Panc1 (cell line): Measurements from ENCODE around the gene CD9. TPM values are rescaled to one million over a fixed set of nuclear protein-coding genes. Genes with fewer than 3 reads are reported as not detected.

Experiments
- ATAC-seq: fragments of 200-7000 bp; cut with Tn5 transposase; 2 replicates; pipeline ENCODE4 v1.9.1; 2020; ENCODE audit warnings: mild to moderate bottlenecking, moderate library complexity
- BruUV-seq: library from RNA; stranded (reverse); fragments of 400-500 nt; replicated peaks from 2 replicates; lab custom pipeline; 2021; lab: Mats Ljungman, UMichigan
- CTCF ChIA-PET: fragments of 300-600 bp; sonication (Branson Sonifier 250); formaldehyde crosslinking; loops from one replicate; lab custom pipeline; 2022; ENCODE audit warnings: antibody characterized with exemption; lab: Charles Lee
- POLR2A ChIA-PET: fragments of 300-600 bp; sonication (Branson Sonifier 250); formaldehyde crosslinking; loops from one replicate; lab custom pipeline; 2022; ENCODE audit warnings: antibody characterized with exemption; lab: Charles Lee
- DNase-seq: peaks from one replicate; pipeline ENCODE4 v3.0.0-alpha.2; 2010; ENCODE audit warnings: low read depth, low spot score
- H3K27ac ChIP-seq: 2 replicates; pipeline ENCODE4 v1.5.1; 2011; ENCODE audit warnings: mild to moderate bottlenecking, low read length, inconsistent platforms
- H3K27me3 ChIP-seq: fragments of 200-500 bp; sonication (Bioruptor generic); 2 replicates; pipeline ENCODE4 v1.6.0; 2014; ENCODE audit warnings: low read length, inconsistent platforms; ENCODE audit not compliant: control insufficient read depth, insufficient read depth
- H3K36me3 ChIP-seq: fragments of 200-500 bp; sonication (Bioruptor generic); 2 replicates; pipeline ENCODE4 v1.5.1; 2014; ENCODE audit warnings: inconsistent platforms, mild to moderate bottlenecking, low read length, moderate library complexity; ENCODE audit not compliant: control insufficient read depth, insufficient read depth
- H3K4me1 ChIP-seq: 2 replicates; pipeline ENCODE4 v1.5.1; 2011; ENCODE audit warnings: inconsistent platforms, mild to moderate bottlenecking, low read length, moderate library complexity; ENCODE audit not compliant: control insufficient read depth, insufficient read depth
- H3K4me3 ChIP-seq, 2 experiments: 2 replicates each; pipeline ENCODE4 v1.5.1; 2011 to 2012; ENCODE audit warnings: low read depth in 2 of 2, low read length in 2 of 2, mild to moderate bottlenecking in 2 of 2, inconsistent platforms in 1 of 2, moderate library complexity in 1 of 2
- H3K9me3 ChIP-seq: fragments of 200-500 bp; sonication (Bioruptor generic); 2 replicates; pipeline ENCODE4 v1.5.1; 2014; ENCODE audit warnings: low read depth, mild to moderate bottlenecking, inconsistent platforms, low read length, moderate library complexity; ENCODE audit not compliant: control insufficient read depth, insufficient read depth
- CTCF ChIP-seq: fragments of 450-650 bp; IDR thresholded peaks from 2 replicates; pipeline ENCODE4 v1.5.1; 2017; ENCODE audit warnings: mild to moderate bottlenecking
- POLR2AphosphoS5 ChIP-seq: IDR thresholded peaks from 2 replicates; pipeline ENCODE4 v1.6.1; 2012; ENCODE audit warnings: mild to moderate bottlenecking, low read depth, low read length, moderate library complexity
- SIN3A ChIP-seq: IDR thresholded peaks from 2 replicates; pipeline ENCODE4 v1.6.1; 2012; ENCODE audit warnings: low read depth, mild to moderate bottlenecking, low read length, moderate library complexity, borderline replicate concordance; ENCODE audit not compliant: insufficient read depth
- TCF7L2 ChIP-seq: IDR thresholded peaks from 2 replicates; pipeline ENCODE4 v1.6.1; 2011; ENCODE audit warnings: mild to moderate bottlenecking, low read depth, low read length, inconsistent platforms
- in situ Hi-C: cut with HindIII; loops from 2 replicates; pipeline ENCODE4 v1.10.0; 2016; ENCODE audit warnings: low sequenced_read_pairs, low pct_unique_long_range_greater_than_20kb
- intact Hi-C: fragments of 100-400 bp; cut with micrococcal nuclease; formaldehyde crosslinking; loops from one replicate; pipeline ENCODE4 v1.10.0; 2022; ENCODE audit not compliant: unreplicated experiment
- total RNA-seq: library from RNA; stranded (reverse); gene quantifications from one replicate; pipeline ENCODE4 v1.2.1, GENCODE V29; 2021; ENCODE audit not compliant: unreplicated experiment
- TF ChIP-seq, protein P1 (sequence below), 2 experiments: IDR thresholded peaks; 2 replicates each; pipeline ENCODE4 v1.6.1; 2011 to 2012; ENCODE audit warnings: low read depth in 2 of 2, control low read depth in 1 of 2, low read length in 1 of 2, mild to moderate bottlenecking in 1 of 2, moderate library complexity in 1 of 2; ENCODE audit not compliant: insufficient read depth in 1 of 2

Gene CD9
- total RNA-seq, 1 experiment from 2014 or later = 103 TPM

GRCh38 chr12:6279256-6279628 is 79.0 kb downstream of the CD9 start:
- no peaks in the 10 kb centered on the region for H3K36me3 ChIP-seq
- H3K27ac ChIP-seq = peak overlapping the region; percentile 66

GRCh38 chr12:6279631-6280030 is 79.4 kb downstream of the CD9 start:
- in situ Hi-C loops = no loop called here
- TF ChIP-seq TCF7L2 (no peak), POLR2AphosphoS5 (no peak), SIN3A (no peak), CTCF (no peak)
- TF ChIP-seq, protein P1, sequence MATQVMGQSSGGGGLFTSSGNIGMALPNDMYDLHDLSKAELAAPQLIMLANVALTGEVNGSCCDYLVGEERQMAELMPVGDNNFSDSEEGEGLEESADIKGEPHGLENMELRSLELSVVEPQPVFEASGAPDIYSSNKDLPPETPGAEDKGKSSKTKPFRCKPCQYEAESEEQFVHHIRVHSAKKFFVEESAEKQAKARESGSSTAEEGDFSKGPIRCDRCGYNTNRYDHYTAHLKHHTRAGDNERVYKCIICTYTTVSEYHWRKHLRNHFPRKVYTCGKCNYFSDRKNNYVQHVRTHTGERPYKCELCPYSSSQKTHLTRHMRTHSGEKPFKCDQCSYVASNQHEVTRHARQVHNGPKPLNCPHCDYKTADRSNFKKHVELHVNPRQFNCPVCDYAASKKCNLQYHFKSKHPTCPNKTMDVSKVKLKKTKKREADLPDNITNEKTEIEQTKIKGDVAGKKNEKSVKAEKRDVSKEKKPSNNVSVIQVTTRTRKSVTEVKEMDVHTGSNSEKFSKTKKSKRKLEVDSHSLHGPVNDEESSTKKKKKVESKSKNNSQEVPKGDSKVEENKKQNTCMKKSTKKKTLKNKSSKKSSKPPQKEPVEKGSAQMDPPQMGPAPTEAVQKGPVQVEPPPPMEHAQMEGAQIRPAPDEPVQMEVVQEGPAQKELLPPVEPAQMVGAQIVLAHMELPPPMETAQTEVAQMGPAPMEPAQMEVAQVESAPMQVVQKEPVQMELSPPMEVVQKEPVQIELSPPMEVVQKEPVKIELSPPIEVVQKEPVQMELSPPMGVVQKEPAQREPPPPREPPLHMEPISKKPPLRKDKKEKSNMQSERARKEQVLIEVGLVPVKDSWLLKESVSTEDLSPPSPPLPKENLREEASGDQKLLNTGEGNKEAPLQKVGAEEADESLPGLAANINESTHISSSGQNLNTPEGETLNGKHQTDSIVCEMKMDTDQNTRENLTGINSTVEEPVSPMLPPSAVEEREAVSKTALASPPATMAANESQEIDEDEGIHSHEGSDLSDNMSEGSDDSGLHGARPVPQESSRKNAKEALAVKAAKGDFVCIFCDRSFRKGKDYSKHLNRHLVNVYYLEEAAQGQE (IDR thresholded peaks at IDR 0.05; ENCODE audit: insufficient read depth in 1 of 2, low read depth in 2 of 2, low read length in 1 of 2) = no peak
- peak overlapping the region in 1 of 2 experiments; percentile 10; a peak in 1 of 4 replicates for H3K4me3 ChIP-seq
- ChIA-PET CTCF (interaction anchor here (0.7 to 1.3 kb wide), 4 partner anchors 83 to 207 kb away, joined by 3 read pairs; no protein-coding TSS in a partner anchor), POLR2A (no interaction called here)
- DNase-seq = no peak
- no peaks in the 10 kb centered on the region for H3K9me3 ChIP-seq
- H3K36me3 ChIP-seq = no peaks in the 10 kb centered on the region
- H3K27ac ChIP-seq = peak overlapping the region; percentile 66
- peaks cover 24% of the 10 kb centered on the region for H3K4me1 ChIP-seq
- no peaks in the 10 kb centered on the region for H3K27me3 ChIP-seq
- intact Hi-C loops = no loop called here
- ATAC-seq = peak; percentile 14
- no TSS peak for BruUV-seq

More at GRCh38 chr12:6279256-6279628, 79.0 kb downstream of the CD9 start:
- CTCF ChIA-PET = interaction anchor here (0.6 to 1.3 kb wide), 4 partner anchors 18 to 224 kb away, joined by 3 to 7 read pairs (median 3); no protein-coding TSS in a partner anchor
- Histone ChIP-seq H3K4me3 (peak overlapping the region; percentile 45 to 50; a peak in 3 of 4 replicates), H3K9me3 (no peaks in the 10 kb centered on the region), H3K4me1 (peaks cover 21% of the 10 kb centered on the region), H3K27me3 (no peaks in the 10 kb centered on the region)
- in situ Hi-C loops = no loop called here
- intact Hi-C loops = no loop called here
- no peak for TF ChIP-seq SIN3A
- TF ChIP-seq TCF7L2 = no peak
- TF ChIP-seq CTCF = no peak
- POLR2A ChIA-PET = no interaction called here
- DNase-seq (no peak), ATAC-seq (no peak)
- no TSS peak for BruUV-seq
